Left lung (tissue), 10 donors: ENCODE data around the gene KIF5B. TPM values are rescaled to one million over a fixed set of nuclear protein-coding genes. Genes with fewer than 3 reads are reported as not detected.

Experiments
- ATAC-seq: fragments of 200-7000 bp; cut with Tn5 transposase; one replicate; pipeline ENCODE4 v1.9.1; 2020; ENCODE audit warnings: moderate library complexity
- DNase-seq, 4 donors: peaks; one replicate each; pipeline ENCODE4 v3.0.0-alpha.2; 2013 to 2020
- H3K27ac ChIP-seq, 2 donors: fragments of 200-600 bp; sonication (generic) in 1 of 2; one replicate each; pipeline versions ENCODE4 v1.5.0 to v1.8.0; 2020 to 2021
- H3K27me3 ChIP-seq, 2 donors: fragments of 200-600 bp; sonication (generic) in 1 of 2; one replicate each; pipeline versions ENCODE4 v1.5.0 to v1.8.0; 2020 to 2021
- H3K36me3 ChIP-seq, 2 donors: fragments of 200-600 bp; sonication (generic) in 1 of 2; one replicate each; pipeline versions ENCODE4 v1.5.0 to v1.8.0; 2020 to 2021
- H3K4me1 ChIP-seq, 2 donors: fragments of 200-600 bp; one replicate each; pipeline ENCODE4 v1.8.0; 2021
- H3K4me3 ChIP-seq, 2 donors: fragments of 200-600 bp; sonication (generic) in 1 of 2; one replicate each; pipeline versions ENCODE4 v1.5.0 to v1.8.0; 2020 to 2021; ENCODE audit warnings: mild to moderate bottlenecking in 1 of 2
- H3K9me3 ChIP-seq, 2 donors: fragments of 200-600 bp; sonication (generic) in 1 of 2; one replicate each; pipeline versions ENCODE4 v1.5.0 to v1.8.0; 2020 to 2021
- CTCF ChIP-seq, 2 donors: fragments of 200-600 bp; sonication (generic) in 1 of 2; IDR thresholded peaks; one replicate each; pipeline versions ENCODE4 v1.5.0 to v1.8.0; 2021; ENCODE audit warnings: antibody characterized with exemption in 2 of 2
- intact Hi-C, 2 donors: fragments of 100-400 bp; cut with DNase I; formaldehyde crosslinking; loops; one replicate each; pipeline versions ENCODE4 v1.11.2 to v1.14.2; 2022
- polyA plus RNA-seq, 6 donors: library from polyadenylated mRNA; unstranded; fragments of 120-200 nt; gene quantifications; one replicate each; pipeline ENCODE4 v1.2.1, GENCODE V29; 2013; ENCODE audit not compliant: insufficient read length in 6 of 6
- total RNA-seq, 2 donors: library from RNA; stranded (reverse); fragmentation: NEBNext Ultra II Directional; extraction: Animal tissue kit (Norgen Biotek cat#: 25700); gene quantifications; one replicate each; pipeline ENCODE4 v1.2.1, GENCODE V29; 2021
- donor health status: DM: no; HTN: yes; CAD: no.
- donor health status: DM: no; HTN: no; CAD: no.

KIF5B gene
- total and polyA plus RNA-seq, 8 donors, result 99.4 to 179 (median 147) TPM

- DNase-seq (no peak), ATAC-seq (no peak)
- Histone ChIP-seq H3K4me1 (peaks cover 5 to 44% of the 10 kb centered on the region in 2 donors), H3K27me3 (no peaks in the 10 kb centered on the region), H3K27ac (peak overlapping the region in 1 of 2 donors; percentile 25), H3K36me3 (peaks cover 3 to 81% of the 10 kb centered on the region in 2 donors), H3K9me3 (no peaks in the 10 kb centered on the region), H3K4me3 (no peak overlapping the region)
- intact Hi-C loops, result no loop called here
- no peak for TF ChIP-seq CTCF (IDR thresholded peaks at IDR 0.05)
Measured at GRCh38 chr10:32036922-32037321, 19.3 kb downstream of the KIF5B start.

GRCh38 chr10:32035038-32035437 is 21.2 kb downstream of the KIF5B start:
- Histone ChIP-seq H3K27ac (no peak overlapping the region), H3K9me3 (no peaks in the 10 kb centered on the region), H3K27me3 (no peaks in the 10 kb centered on the region), H3K36me3 (peaks cover 8 to 96% of the 10 kb centered on the region in 2 donors), H3K4me1 (peaks cover 0 to 41% of the 10 kb centered on the region in 2 donors), H3K4me3 (no peak overlapping the region)
- DNase-seq (no peak), ATAC-seq (no peak)
- intact Hi-C loops, result no loop called here
- no peak for TF ChIP-seq CTCF (IDR thresholded peaks at IDR 0.05)

- no peak overlapping the region for H3K27ac ChIP-seq
- H3K27me3 ChIP-seq, result no peaks in the 10 kb centered on the region
- DNase-seq, result no peak
- H3K36me3 ChIP-seq, result peaks cover 8 to 100% of the 10 kb centered on the region in 2 donors
- intact Hi-C loops, result no loop called here
- H3K4me3 ChIP-seq, result no peak overlapping the region
- TF ChIP-seq CTCF (IDR thresholded peaks at IDR 0.05), result no peak
- peaks cover 0 to 38% of the 10 kb centered on the region in 2 donors for H3K4me1 ChIP-seq
- no peaks in the 10 kb centered on the region for H3K9me3 ChIP-seq
- ATAC-seq, result no peak
Measured at GRCh38 chr10:32033171-32033570, 23.1 kb downstream of the KIF5B start.

GRCh38 chr10:32031920-32032319 is 24.3 kb downstream of the KIF5B start:
- H3K36me3 ChIP-seq, result peaks cover 8 to 100% of the 10 kb centered on the region in 2 donors
- DNase-seq (no peak), ATAC-seq (no peak)
- H3K4me1 ChIP-seq, result peaks cover 0 to 37% of the 10 kb centered on the region in 2 donors
- H3K4me3 ChIP-seq, result no peak overlapping the region
- no peaks in the 10 kb centered on the region for H3K9me3 ChIP-seq
- TF ChIP-seq CTCF (IDR thresholded peaks at IDR 0.05), result no peak
- H3K27me3 ChIP-seq, result no peaks in the 10 kb centered on the region
- intact Hi-C loops, result no loop called here
- no peak overlapping the region for H3K27ac ChIP-seq

- H3K4me3 ChIP-seq, result no peak overlapping the region
- H3K36me3 ChIP-seq, result peaks cover 8 to 100% of the 10 kb centered on the region in 2 donors
- no peak for TF ChIP-seq CTCF (IDR thresholded peaks at IDR 0.05)
- intact Hi-C loops, result no loop called here
- H3K9me3 ChIP-seq, result no peaks in the 10 kb centered on the region
- no peaks in the 10 kb centered on the region for H3K27me3 ChIP-seq
- H3K27ac ChIP-seq, result no peak overlapping the region
- DNase-seq, result no peak
- no peak for ATAC-seq
- H3K4me1 ChIP-seq, result peaks cover 0 to 32% of the 10 kb centered on the region in 2 donors
Measured at GRCh38 chr10:32031424-32031823, 24.8 kb downstream of the KIF5B start.
